Measurements from ENCODE around the gene PDGFRA.
"Not testable (repeated sequence)": the region's sequence is repeated elsewhere in the genome, so short reads cannot be mapped to it uniquely, and the experiment has no call there.

Gene PDGFRA

DNA sequence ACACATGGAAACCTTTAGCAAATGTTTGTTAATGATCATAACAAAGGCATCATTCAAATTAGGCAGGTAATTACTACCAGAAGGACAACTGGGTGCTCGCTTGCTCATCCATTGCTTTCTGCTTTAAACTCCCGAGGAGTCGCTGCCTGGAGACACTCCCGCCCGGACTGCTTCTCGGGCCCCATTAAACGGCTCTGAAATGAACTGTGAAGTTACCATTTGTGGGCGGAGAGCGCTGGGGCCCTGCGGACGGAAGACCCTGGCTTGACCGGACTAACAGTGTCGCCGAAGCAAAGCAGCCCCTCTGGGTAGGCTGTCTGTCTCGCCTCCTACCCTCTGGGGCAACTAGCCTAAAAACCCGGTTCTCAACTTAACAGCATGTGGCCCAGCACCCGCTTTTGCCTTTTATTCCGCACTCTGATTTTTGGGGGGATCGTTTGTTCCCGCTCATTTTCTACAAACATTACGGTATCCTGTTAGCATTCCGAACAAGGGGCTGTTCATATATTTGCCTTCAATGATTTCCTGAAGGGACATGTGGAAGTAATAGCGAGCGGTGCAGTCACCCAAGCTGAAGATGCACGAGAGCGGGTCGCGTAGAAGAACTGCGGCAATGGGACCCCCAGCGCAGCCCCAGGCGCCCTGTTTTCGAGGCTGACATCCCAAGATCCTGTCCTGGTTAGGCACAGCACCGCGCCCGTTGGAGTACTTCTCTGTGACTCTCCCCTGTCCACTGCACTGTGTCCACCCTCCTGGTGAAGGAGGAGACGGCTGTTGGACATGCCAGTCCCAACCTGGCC is 1.6 kb upstream of the PDGFRA start:
- DNase-seq (ENCODE audit: low read depth in 2 of 3, low spot score in 2 of 3) = no peak

GRCh38 chr4:54228056-54228527 is 1.0 kb upstream of the PDGFRA start:
- DNase-seq (ENCODE audit: low read depth in 2 of 3, low spot score in 2 of 3) = no peak

DNA sequence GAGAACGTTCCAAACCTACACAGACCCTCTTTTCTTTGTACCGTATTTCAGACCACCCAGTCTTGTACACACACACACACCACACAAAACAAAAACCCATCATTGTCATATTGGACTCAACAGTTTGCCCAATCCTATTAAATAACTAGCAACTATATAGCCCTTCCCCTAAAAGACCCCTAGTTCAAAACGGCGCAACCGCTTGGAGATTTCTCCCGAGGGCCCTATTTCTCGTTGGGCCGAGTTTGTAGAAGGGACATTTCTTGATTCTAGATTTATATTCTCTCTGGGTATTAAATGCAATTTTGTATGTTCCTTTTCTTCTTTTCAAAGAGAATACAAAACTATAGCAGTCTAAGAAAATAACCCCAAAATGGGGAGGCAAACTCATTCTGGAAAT is 547 bp upstream of the PDGFRA start:
- no peak for DNase-seq (ENCODE audit: low read depth in 2 of 3, low spot score in 2 of 3)

GRCh38 chr4:54229631-54230483 is 764 bp downstream of the PDGFRA start:
- no peak for DNase-seq (ENCODE audit: low read depth in 2 of 3, low spot score in 2 of 3)

- no peak for DNase-seq (ENCODE audit: low read depth in 2 of 3, low spot score in 2 of 3)
Observed at GRCh38 chr4:54230484-54231418, 1.7 kb downstream of the PDGFRA start.

DNA sequence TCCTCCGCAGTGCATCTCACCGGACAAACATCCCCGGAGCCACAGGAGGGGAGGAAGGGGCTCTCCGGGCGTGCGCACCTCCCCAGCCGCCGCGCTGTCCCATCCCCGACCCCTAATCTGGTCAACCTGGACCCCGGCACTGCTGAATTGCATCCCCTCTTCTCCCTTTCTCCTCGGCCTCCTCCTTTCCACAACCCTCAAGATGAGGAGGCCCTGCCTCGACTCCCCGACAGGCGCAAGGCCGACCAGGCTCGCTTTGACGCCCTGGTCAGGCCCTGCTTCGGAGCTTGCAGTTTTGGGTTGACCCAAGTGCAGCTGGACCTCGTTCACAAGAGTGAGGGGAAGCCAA is 2.3 kb downstream of the PDGFRA start:
- no peak for DNase-seq (ENCODE audit: low read depth in 2 of 3, low spot score in 2 of 3)

- DNase-seq (ENCODE audit: low read depth in 2 of 3, low spot score in 2 of 3) = no peak
Observed at GRCh38 chr4:54231768-54232688, 2.9 kb downstream of the PDGFRA start.

DNA sequence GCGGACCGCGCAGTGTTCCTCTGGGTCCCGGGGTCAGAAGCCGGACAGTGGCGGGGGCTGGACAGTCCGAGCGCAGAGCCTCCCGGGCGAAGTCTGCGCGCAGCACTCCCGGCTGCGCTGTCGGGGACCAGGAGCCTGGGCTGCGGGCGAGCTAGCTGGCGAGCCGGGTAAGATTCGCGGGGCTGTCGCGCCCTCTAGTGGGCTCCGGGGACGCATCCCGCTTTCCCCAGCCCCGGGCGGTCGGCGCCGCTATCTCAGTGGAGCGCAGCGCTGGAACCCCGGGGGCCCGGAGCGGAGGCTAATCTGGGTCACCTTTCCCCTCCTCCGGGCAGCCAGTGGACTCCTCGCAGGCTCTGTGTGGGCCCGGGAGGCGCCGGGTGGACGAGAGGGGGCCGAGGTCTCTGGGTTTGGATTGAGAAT is 4.2 kb downstream of the PDGFRA start:
- peak; percentile 60 to 65 (median 61) for DNase-seq (ENCODE audit: low read depth in 2 of 3, low spot score in 2 of 3)

- peak in 1 of 3 experiments; percentile 48 for DNase-seq (ENCODE audit: low read depth in 2 of 3, low spot score in 2 of 3)
Observed at GRCh38 chr4:54233697-54234496, 4.8 kb downstream of the PDGFRA start.

DNA sequence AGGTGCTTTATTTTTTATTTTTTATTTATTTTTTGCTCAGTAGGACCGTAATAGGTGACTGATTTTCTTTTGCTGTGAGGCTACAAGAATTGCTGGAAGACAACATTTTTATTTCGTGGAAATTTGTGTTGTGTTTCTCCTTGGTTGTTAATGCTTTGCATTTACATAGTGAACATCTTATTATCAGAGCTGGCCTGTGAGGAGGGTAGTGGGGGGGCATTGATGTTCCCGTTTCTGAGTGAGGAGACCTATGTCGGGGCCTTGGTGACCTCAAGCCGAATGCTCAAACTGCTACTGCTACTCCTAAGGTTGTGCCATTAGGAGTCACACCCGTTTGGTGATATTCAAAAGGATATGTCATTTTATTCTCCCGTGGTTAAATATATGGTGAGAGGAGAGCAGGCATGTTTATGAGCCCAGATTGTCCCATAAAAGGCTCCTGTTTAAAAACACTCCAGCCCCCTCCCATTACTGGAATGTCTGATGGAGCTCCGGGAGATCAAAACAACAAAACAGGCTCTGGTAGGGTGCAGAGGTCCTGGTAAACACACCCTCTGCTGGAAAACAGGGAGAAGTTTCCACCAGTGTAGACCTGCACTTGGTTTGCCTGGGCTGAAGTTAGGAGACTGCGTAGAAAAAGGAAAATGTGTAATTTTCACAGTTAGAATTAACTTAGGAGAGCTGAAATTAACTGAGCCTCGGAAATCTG is 5.6 kb downstream of the PDGFRA start:
- DNase-seq (ENCODE audit: low read depth in 2 of 3, low spot score in 2 of 3) = no peak

GRCh38 chr4:54236316-54236715 is 7.2 kb downstream of the PDGFRA start:
- DNase-seq (ENCODE audit: low read depth in 2 of 3, low spot score in 2 of 3) = not testable (repeated sequence)

DNA sequence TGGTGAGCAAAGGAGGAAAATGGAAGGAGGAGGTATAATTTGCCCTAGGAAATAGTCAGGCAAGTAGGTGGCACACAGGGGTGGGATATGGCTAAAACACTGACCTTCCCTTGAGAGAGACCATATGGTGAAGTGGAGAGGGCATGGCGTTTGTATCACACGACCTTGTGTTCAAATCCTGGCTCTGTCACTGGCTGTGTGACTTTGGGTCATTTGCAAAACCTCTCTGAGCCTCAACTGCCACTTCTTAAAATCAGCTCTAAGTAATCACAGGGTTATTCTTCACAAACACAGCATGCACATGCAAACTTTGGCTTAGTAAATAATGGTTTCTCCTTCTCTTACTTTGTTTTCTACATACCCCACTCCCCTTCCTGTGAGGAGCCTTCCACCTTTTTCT is 8.7 kb downstream of the PDGFRA start:
- DNase-seq (ENCODE audit: low read depth in 2 of 3, low spot score in 2 of 3) = no peak

DNA sequence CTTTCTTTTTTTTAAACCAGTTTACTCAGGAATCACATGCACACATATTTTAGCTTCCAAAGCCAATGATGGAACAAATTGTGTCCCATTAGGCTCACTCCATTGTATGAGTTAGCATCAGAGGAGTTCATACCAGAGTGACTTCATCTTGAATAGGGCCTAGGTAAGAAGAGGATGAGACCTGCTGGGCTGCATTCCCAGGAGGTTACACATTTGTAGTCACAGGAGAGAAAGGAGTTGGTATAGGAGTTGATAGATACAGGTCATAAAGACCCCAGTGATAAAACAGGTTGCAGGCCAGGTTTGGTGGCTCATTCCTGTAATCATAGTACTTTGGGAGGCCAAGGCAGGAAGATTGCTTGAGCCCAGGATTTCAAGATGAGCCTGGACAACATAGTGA is 9.3 kb downstream of the PDGFRA start:
- DNase-seq (ENCODE audit: low read depth in 2 of 3, low spot score in 2 of 3) = no peak

DNA sequence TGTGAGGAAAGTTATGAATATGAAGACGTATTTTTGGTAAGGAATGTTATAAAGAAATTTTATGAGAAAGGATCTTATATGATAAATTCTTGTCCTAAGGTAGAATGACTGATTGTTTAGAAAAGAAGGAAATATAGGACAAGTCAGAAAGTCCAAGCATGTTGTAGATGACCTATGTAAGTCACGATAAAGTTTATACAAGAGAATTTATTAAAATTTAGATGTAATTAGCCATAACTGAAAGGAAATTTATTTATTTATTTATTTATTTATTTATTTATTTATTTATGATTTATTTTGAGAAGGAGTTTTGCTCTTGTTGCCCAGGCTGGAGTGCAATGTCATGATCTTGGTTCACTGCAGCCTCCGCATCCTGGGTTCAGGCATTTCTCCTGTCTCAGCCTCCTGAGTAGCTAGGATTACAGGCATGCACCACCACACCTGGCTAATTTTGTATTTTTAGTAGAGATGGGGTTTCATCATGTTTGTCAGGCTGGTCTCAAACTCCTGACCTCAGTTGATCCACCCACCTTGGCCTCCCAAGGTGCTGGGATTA is 12.3 kb downstream of the PDGFRA start:
- not testable (repeated sequence) for DNase-seq (ENCODE audit: low read depth in 2 of 3, low spot score in 2 of 3)

DNA sequence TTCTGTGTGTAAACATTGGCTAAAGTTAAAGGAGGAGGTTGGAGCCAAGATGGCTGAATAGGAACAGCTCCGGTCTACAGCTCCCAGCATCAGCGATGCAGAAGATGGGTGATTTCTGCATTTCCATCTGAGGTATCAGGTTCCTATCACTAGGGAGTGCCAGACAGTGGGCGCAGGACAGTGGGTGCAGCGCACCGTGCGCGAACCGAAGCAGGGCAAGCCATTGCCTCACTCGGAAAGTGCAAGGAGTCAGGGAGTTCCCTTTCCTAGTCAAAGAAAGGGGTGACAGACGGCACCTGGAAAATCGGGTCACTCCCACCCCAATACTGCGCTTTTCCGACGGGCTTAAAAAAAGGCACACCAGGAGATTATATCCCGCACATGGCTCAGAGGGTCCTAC is 14.4 kb downstream of the PDGFRA start:
- DNase-seq (ENCODE audit: low read depth in 2 of 3, low spot score in 2 of 3) = not testable (repeated sequence)

DNA sequence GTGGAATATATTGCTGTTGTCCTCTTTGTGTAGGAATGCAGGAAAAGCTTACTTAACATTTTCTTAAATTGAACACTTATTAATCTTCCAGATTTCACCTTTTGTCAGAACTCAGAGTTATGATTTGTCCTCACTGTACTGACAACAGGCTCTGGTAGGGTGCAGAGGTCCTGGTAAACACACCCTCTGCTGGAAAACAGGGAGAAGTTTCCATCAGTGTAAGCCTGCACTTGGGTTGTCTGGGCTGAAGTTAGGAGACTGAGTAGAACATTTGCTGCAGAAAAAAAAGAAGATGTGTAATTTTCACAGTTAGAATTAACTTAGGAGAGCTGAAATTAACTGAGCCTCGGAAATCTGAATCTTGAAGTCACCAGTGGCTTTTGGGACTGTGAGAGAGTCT is 23.2 kb downstream of the PDGFRA start:
- DNase-seq (ENCODE audit: low read depth in 2 of 3, low spot score in 2 of 3) = not testable (repeated sequence)

GRCh38 chr4:54254116-54254914 is 25.2 kb downstream of the PDGFRA start:
- DNase-seq (ENCODE audit: low read depth in 2 of 3, low spot score in 2 of 3) = no peak

DNA sequence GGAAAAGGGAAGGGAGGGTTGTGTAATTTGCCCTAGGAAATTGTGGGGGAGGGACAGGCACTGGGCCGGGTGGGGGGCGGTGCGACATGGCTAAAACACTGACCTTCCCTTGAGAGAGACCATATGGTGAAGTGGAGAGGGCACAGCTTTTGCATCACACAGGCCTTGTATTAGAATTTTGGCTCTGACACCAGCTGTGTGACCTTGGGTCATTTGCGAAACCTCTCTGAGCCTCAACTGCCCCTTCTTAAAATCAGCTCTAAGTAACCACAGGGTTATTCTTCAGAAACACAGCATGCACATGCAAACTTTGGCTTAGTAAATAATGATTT is 25.8 kb downstream of the PDGFRA start:
- DNase-seq (ENCODE audit: low read depth in 2 of 3, low spot score in 2 of 3) = no peak
